ENCODE data around the gene EEPD1. TPM values are rescaled to one million over a fixed set of nuclear protein-coding genes. Genes with fewer than 3 reads are reported as not detected.

EEPD1 gene
- total RNA-seq, 1 experiment from 2014 or later: 7.8 TPM

DNA sequence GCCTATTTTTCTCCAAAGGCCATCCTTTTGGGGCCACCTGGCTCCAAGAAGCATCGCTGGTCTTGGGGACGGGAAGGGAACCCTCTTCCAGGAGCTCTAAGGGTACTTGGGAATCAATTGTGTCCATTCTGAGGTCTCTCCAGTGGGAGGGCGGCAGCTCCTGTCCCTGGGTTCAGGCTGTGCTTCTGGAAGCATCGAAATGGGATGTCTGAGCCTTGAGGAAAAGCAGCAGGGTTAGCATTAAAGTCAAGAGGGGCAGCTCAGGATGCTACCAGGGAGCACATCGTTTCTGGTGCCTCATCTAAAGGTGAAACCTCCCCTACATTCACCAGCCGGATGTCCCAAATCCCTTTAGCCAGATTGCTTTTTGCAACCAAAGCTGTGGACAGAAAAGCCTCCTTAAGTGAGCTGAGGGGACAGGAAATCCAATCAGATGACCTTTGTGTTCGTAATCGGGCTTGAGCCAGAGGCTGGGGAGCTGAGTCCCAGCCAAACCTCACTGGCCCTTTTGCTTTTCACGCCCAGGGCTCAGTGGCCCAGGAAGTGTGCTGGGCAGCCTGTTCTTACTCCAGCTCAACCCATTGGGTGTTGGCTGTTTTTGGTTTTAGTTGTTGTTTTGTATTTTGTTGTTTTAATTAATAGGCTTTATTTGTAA, 147.8 kb downstream of the EEPD1 start:
- peaks cover 37% of the 10 kb centered on the region for H3K4me1 Mint-ChIP-seq
- ATAC-seq (no peak), DNase-seq (ENCODE audit: low spot score) (no peak)
- TF ChIP-seq IRF2 (CRISPR knock-in tag; IDR thresholded peaks at IDR 0.05; ENCODE audit: borderline replicate concordance, low read depth) (no peak), SP1 (CRISPR knock-in tag; conservative IDR thresholded peaks at IDR 0.05) (no peak), CREB1 (CRISPR knock-in tag; IDR thresholded peaks at IDR 0.05) (no peak), RORB (CRISPR knock-in tag; IDR thresholded peaks at IDR 0.05) (no peak), MYBL2 (CRISPR knock-in tag; IDR thresholded peaks at IDR 0.05) (no peak)
- TF ChIP-seq, protein P1, sequence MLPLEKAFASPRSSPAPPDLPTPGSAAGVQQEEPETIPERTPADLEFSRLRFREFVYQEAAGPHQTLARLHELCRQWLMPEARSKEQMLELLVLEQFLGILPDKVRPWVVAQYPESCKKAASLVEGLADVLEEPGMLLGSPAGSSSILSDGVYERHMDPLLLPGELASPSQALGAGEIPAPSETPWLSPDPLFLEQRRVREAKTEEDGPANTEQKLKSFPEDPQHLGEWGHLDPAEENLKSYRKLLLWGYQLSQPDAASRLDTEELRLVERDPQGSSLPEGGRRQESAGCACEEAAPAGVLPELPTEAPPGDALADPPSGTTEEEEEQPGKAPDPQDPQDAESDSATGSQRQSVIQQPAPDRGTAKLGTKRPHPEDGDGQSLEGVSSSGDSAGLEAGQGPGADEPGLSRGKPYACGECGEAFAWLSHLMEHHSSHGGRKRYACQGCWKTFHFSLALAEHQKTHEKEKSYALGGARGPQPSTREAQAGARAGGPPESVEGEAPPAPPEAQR (CRISPR knock-in tag; IDR thresholded peaks at IDR 0.05): no peak
- TF ChIP-seq, protein P2, sequence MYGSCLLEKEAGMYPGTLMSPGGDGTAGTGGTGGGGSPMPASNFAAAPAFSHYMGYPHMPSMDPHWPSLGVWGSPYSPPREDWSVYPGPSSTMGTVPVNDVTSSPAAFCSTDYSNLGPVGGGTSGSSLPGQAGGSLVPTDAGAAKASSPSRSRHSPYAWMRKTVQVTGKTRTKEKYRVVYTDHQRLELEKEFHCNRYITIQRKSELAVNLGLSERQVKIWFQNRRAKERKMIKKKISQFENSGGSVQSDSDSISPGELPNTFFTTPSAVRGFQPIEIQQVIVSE (CRISPR knock-in tag; IDR thresholded peaks at IDR 0.05; ENCODE audit: borderline replicate concordance): no peak
- ChIA-PET CTCF (interaction anchor here (0.7 to 5.2 kb wide), 8 partner anchors 9 to 325 kb away, joined by 3 to 26 read pairs (median 5); no protein-coding TSS in a partner anchor), POLR2A (no interaction called here)
- H3K27me3 Mint-ChIP-seq (ENCODE audit: low read depth): no peaks in the 10 kb centered on the region
- no peak overlapping the region for H3K4me3 Mint-ChIP-seq
- peaks cover 5% of the 10 kb centered on the region for H3K36me3 Mint-ChIP-seq
- H3K27ac Mint-ChIP-seq: no peak overlapping the region
- no peaks in the 10 kb centered on the region for H3K9me3 Mint-ChIP-seq

DNA sequence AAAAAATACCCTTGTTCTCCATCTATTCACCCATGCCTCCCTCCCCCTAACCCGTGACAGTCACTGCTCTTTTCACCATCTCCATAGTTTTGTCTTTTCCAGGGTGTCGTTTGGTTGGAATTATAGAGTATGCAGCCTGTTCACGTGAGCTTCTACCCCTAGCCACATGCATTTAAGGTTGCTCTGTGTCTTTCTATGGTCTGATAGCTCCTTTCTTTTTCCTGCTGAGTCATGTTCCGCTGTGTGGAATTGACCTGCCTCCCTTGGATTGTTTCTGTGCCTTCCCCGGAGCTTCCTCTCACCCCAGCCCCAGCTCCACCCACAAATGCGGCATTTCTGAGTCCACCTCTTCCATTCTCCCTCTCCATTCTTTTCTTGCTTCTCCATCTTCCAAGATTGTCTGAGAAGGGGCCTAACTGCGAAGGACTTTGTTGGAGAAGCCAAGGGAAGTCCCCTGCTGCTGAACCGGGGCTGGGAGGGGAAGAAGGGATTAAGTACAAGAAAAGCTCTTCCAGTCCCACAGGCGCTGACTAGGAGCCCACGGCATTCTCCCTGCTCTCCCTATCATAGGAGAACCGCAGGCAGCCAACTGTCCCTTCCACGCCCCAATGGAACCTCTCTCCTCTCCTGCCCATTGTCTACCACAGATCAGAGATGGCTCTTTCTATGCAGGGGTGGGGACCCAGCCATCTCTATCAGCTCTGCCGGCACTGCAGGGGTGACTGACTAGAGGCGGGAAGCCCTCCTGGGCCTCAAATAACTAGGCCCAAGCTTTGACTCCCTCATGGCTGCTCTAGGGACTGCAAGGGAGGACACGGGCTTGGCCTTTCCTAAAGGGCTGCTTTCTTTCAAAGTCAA, 149.1 kb downstream of the EEPD1 start:
- TF ChIP-seq, protein P2 (CRISPR knock-in tag; IDR thresholded peaks at IDR 0.05; ENCODE audit: borderline replicate concordance): no peak
- peak; percentile 73; the same call in 1 of the 2 replicates for TF ChIP-seq NFE2L1 (CRISPR knock-in tag; IDR thresholded peaks at IDR 0.05)
- TF ChIP-seq RELA (CRISPR knock-in tag; IDR thresholded peaks at IDR 0.05; ENCODE audit: borderline replicate concordance): no peak
- Mint-ChIP-seq H3K4me1 (peaks cover 37% of the 10 kb centered on the region), H3K27me3 (ENCODE audit: low read depth) (no peaks in the 10 kb centered on the region), H3K4me3 (no peak overlapping the region), H3K36me3 (peaks cover 5% of the 10 kb centered on the region), H3K27ac (no peak overlapping the region), H3K9me3 (no peaks in the 10 kb centered on the region)
- DNase-seq (ENCODE audit: low spot score): no peak
- CTCF ChIA-PET: interaction anchor here (1.0 to 5.2 kb wide), 4 partner anchors 10 to 182 kb away, joined by 3 to 26 read pairs (median 6); no protein-coding TSS in a partner anchor
- POLR2A ChIA-PET: no interaction called here
- peak; percentile 9; the same call in 1 of the 2 replicates for ATAC-seq

DNA sequence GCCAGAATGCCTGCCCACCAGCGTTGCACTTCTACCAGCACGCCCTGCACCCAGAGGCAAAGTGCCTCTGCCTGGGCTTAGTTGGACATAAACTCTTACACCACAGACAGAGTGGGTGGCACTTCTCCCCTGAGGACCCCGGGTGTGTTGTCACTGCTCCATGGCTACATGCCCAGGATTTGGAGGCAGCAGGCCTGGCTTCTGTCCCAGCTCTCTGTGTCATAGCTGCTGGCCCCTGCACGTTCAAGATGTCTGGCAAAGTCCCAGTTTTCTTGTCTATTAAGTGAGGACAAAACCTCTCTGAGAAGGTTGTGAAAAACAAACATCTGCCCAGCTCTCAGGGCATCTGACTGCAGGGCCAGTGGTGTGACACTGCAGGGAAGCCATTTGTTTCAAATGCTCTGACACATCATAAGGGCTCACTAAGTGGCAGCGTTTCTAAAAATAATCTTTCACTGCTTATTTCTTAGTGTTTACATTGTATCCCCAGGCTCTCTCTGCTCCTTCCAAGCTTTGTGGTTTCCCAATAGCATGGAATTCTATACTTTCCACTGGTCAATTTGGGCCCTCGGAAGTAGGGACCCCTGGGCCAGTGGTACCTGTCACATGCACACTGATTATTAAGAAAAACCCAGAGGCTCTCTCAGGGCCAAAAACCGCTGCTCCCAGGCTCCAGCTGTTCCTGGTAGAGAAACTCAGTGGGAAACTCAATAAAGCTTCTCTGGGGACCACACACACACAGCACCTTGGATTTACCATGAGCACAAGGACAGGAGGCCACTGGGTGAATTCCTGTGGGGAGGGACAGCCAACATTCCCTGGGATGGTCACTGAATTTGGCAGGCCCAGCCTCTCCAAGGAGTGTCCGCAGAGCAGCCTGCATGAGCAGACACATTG, 150.4 kb downstream of the EEPD1 start:
- Mint-ChIP-seq H3K36me3 (no peaks in the 10 kb centered on the region; the same call in 1 of the 2 replicates), H3K27ac (no peak overlapping the region), H3K4me3 (no peak overlapping the region), H3K9me3 (no peaks in the 10 kb centered on the region), H3K4me1 (peaks cover 37% of the 10 kb centered on the region), H3K27me3 (ENCODE audit: low read depth) (no peaks in the 10 kb centered on the region)
- POLR2A ChIA-PET: no interaction called here
- no peak for DNase-seq (ENCODE audit: low spot score)
- no peak for ATAC-seq
- CTCF ChIA-PET: interaction anchor here (0.7 to 1.3 kb wide), 5 partner anchors 9 to 327 kb away, joined by 3 to 4 read pairs (median 4); a partner anchor contains a TSS
- TF ChIP-seq ATF2 (CRISPR knock-in tag; IDR thresholded peaks at IDR 0.05; ENCODE audit: borderline replicate concordance, low read depth) (no peak), ZNF671 (CRISPR knock-in tag; IDR thresholded peaks at IDR 0.05) (no peak), CREM (CRISPR knock-in tag; IDR thresholded peaks at IDR 0.05) (no peak)
